Cardiac muscle cell (in vitro differentiated cells and primary cell): ENCODE measurements around the gene CORO2A. TPM values are rescaled to one million over a fixed set of nuclear protein-coding genes. Genes with fewer than 3 reads are reported as not detected.
"Not testable (repeated sequence)": the region's sequence is repeated elsewhere in the genome, so short reads cannot be mapped to it uniquely, and the experiment has no call there.

Experiments
- DNase-seq, 2 donors: peaks; one replicate each; pipeline versions ENCODE4 v3.0.0 to v3.0.0-alpha.2; 2010 to 2017; ENCODE audit warnings: low read depth in 1 of 2, low spot score in 1 of 2
- H3K27ac ChIP-seq: fragments of 200-600 bp; sonication (generic); 2 replicates; pipeline ENCODE4 v1.5.1; 2016
- H3K27me3 ChIP-seq: fragments of 200-600 bp; sonication (generic); 2 replicates; pipeline ENCODE4 v1.6.0; 2016; ENCODE audit warnings: control low read depth
- H3K36me3 ChIP-seq: fragments of 200-600 bp; sonication (generic); 2 replicates; pipeline ENCODE4 v1.5.1; 2016; ENCODE audit warnings: control low read depth
- H3K4me1 ChIP-seq: fragments of 200-600 bp; sonication (generic); 2 replicates; pipeline ENCODE4 v1.8.1; 2017; ENCODE audit warnings: low read depth, mild to moderate bottlenecking, mixed run types
- H3K4me3 ChIP-seq: fragments of 200-600 bp; sonication (generic); 2 replicates; pipeline ENCODE4 v1.5.1; 2016; ENCODE audit warnings: mild to moderate bottlenecking
- H3K9me3 ChIP-seq: fragments of 200-600 bp; sonication (generic); 2 replicates; pipeline ENCODE4 v1.5.1; 2017; ENCODE audit warnings: low read depth, mild to moderate bottlenecking, control low read depth
- polyA plus RNA-seq: library from polyadenylated mRNA; unstranded; fragments of >200 nt; fragmentation: Nextera tagmentation; extraction: Ambion mirVana; gene quantifications from 2 replicates; pipeline ENCODE4 v1.2.1, GENCODE V29; 2016
- total RNA-seq: library from RNA; depleted of rRNA; stranded (reverse); fragments of >200 nt; gene quantifications from 2 replicates; pipeline ENCODE4 v1.2.3, GENCODE V29; 2016
- TF ChIP-seq, protein P1 (sequence below): IDR thresholded peaks from 2 replicates; pipeline ENCODE4 v1.5.1; 2012; ENCODE audit warnings: low read depth, mild to moderate bottlenecking, low read length

CORO2A gene
- total and polyA plus RNA-seq, 2 experiments from 2014 or later, result 1.1 to 2.4 TPM

DNA sequence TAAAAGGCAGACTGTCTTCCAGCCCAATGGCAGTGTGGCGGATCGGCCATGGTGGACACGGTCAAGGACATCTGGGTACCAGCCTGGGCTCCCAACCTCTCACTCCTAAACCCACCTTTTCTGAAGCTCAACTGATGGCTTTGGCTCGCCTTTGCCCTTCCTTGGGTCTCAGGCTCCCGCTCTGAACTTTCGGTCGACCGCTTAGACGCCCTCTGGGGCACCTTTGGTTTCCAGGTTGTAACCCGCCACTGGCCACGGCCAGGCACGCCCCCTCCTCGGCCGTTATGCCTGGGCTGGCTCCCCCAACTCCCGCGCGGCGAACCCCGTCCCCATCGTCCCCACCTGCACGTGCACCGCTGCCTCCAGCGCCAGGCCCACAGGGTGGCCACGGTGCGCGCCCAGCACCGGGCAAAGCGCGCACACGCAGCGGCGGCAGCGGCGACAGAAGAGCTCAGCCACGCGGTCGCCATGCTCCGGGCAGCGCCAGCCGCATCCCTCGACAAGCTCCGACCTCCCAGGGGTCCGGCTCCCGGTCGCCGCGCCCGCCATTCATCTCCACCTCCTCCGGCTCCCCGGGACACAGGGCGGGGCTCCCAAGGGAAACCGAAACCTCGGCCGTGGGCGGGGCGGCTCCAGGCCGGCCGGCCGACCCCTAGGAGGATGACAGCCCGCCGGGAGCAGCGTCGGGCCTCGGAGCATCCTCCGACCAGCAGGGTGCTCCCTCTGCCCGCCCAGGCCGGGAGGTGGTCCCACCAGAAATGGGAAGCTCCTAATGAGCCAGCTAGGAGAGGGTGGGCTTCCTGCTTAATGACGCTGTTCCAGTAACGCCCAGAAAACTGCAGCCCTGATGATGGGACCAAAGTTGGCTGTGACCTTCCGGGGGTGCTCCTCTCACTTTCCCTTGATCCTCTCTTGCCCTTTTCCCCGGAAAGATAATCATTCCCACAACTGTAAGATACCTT is 73.5 kb downstream of the CORO2A start, which contains the start of gene TRIM14:
Gene TRIM14 (minus strand): TSS at position 583 of the 962 bp plus-strand sequence. CDS start 34 bp downstream, at position 549.
- peak within 1 kb of the TSS; percentile 38 for H3K4me3 ChIP-seq
- TF ChIP-seq, protein P1, sequence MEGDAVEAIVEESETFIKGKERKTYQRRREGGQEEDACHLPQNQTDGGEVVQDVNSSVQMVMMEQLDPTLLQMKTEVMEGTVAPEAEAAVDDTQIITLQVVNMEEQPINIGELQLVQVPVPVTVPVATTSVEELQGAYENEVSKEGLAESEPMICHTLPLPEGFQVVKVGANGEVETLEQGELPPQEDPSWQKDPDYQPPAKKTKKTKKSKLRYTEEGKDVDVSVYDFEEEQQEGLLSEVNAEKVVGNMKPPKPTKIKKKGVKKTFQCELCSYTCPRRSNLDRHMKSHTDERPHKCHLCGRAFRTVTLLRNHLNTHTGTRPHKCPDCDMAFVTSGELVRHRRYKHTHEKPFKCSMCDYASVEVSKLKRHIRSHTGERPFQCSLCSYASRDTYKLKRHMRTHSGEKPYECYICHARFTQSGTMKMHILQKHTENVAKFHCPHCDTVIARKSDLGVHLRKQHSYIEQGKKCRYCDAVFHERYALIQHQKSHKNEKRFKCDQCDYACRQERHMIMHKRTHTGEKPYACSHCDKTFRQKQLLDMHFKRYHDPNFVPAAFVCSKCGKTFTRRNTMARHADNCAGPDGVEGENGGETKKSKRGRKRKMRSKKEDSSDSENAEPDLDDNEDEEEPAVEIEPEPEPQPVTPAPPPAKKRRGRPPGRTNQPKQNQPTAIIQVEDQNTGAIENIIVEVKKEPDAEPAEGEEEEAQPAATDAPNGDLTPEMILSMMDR, result peak; percentile 36
- no peaks in the 10 kb centered on the region for H3K4me1 ChIP-seq
- DNase-seq, result peak; percentile 65 to 72
- H3K27me3 ChIP-seq, result no peaks in the 10 kb centered on the region
- H3K27ac ChIP-seq, result no peak within 1 kb of the TSS
- no peaks in the 10 kb centered on the region for H3K9me3 ChIP-seq
- no peaks in the 10 kb centered on the region for H3K36me3 ChIP-seq

- TF ChIP-seq, protein P1, result no peak
- no peak overlapping the region for H3K4me3 ChIP-seq
Measured at GRCh38 chr9:98117984-98118639, 74.3 kb downstream of the CORO2A start.

DNA sequence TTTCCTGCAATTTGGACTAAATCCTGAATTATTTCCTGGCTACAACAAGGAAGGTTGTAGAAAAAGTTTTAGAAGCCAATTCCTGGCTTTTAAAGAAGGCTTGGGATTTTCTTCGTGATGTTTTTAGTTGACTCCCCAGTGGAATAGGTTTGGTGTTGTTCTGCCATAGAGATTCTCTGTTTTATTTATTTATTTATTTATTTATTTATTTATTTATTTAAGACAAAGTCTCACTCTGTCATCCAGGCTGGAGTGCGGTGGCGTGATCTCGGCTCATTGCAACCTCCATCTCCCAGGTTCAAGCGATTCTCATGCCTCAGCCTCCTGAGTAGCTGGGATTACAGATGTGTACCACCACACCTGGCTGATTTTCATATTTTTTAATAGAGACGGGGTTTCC is 75.3 kb downstream of the CORO2A start:
- not testable (repeated sequence) for H3K4me1 ChIP-seq, H3K9me3 ChIP-seq, H3K36me3 ChIP-seq, H3K27ac ChIP-seq, H3K27me3 ChIP-seq, DNase-seq, H3K4me3 ChIP-seq

More at GRCh38 chr9:98117984-98118639, 74.3 kb downstream of the CORO2A start:
- no peaks in the 10 kb centered on the region for H3K9me3 ChIP-seq
- no peaks in the 10 kb centered on the region for H3K4me1 ChIP-seq
- no peak overlapping the region for H3K27ac ChIP-seq
- H3K36me3 ChIP-seq, result no peaks in the 10 kb centered on the region
- no peaks in the 10 kb centered on the region for H3K27me3 ChIP-seq
- peak in 1 of 2 donors; percentile 32 for DNase-seq

- no peaks in the 10 kb centered on the region for H3K36me3 ChIP-seq
Measured at GRCh38 chr9:98109052-98109451, 83.4 kb downstream of the CORO2A start.

GRCh38 chr9:98108531-98109031 is 83.9 kb downstream of the CORO2A start:
- Histone ChIP-seq H3K4me3 (no peak overlapping the region), H3K4me1 (no peaks in the 10 kb centered on the region), H3K27me3 (no peaks in the 10 kb centered on the region), H3K36me3 (no peaks in the 10 kb centered on the region), H3K9me3 (no peaks in the 10 kb centered on the region), H3K27ac (no peak overlapping the region)
- TF ChIP-seq, protein P1, result no peak
- DNase-seq, result no peak

More at GRCh38 chr9:98109052-98109451, 83.4 kb downstream of the CORO2A start:
- Histone ChIP-seq H3K4me3 (no peak overlapping the region), H3K4me1 (no peaks in the 10 kb centered on the region), H3K27me3 (no peaks in the 10 kb centered on the region), H3K27ac (no peak overlapping the region), H3K9me3 (no peaks in the 10 kb centered on the region)
- DNase-seq, result no peak
- TF ChIP-seq, protein P1, result no peak
